H1 (cell line): Measurements from ENCODE around the gene ITLN1. TPM values are rescaled to one million over a fixed set of nuclear protein-coding genes. Genes with fewer than 3 reads are reported as not detected.
"Not testable (repeated sequence)": the region's sequence is repeated elsewhere in the genome, so short reads cannot be mapped to it uniquely, and the experiment has no call there.

Experiments
- CTCF ChIA-PET: fragments of 300-600 bp; sonication (Branson Sonifier 250); formaldehyde crosslinking; loops from one replicate; lab custom pipeline; 2021; ENCODE audit not compliant: partially characterized antibody; lab: Charles Lee
- POLR2A ChIA-PET: fragments of 300-600 bp; sonication (Branson Sonifier 250); formaldehyde crosslinking; loops from one replicate; lab custom pipeline; 2021; ENCODE audit warnings: inconsistent platforms; ENCODE audit not compliant: partially characterized antibody; lab: Charles Lee
- DNase-seq, 2 experiments: peaks; one replicate each; pipeline versions ENCODE4 v3.0.0 to v3.0.0-alpha.2; 2010 to 2022; ENCODE audit warnings: low spot score in 2 of 2, low read depth in 1 of 2, mixed read lengths in 1 of 2
- FAIRE-seq: peaks from 2 replicates; lab custom pipeline; 2011; peaks lifted over from hg19 to GRCh38; lab: Jason Lieb, UNC
- H2AFZ ChIP-seq: 2 replicates; pipeline ENCODE4 v1.8.1; 2012; ENCODE audit warnings: low read length, inconsistent platforms
- H2AK5ac ChIP-seq: 2 replicates; pipeline ENCODE4 v1.6.1; 2013; ENCODE audit warnings: low read depth, low read length
- H2BK120ac ChIP-seq: replicated peaks from 2 replicates; pipeline ENCODE3; 2013; ENCODE audit warnings: low read depth, low read length, inconsistent platforms
- H2BK12ac ChIP-seq: 2 replicates; pipeline ENCODE4 v1.6.1; 2013; ENCODE audit warnings: low read depth, low read length
- H2BK15ac ChIP-seq: 2 replicates; pipeline ENCODE4 v1.6.1; 2013; ENCODE audit warnings: low read length
- H2BK20ac ChIP-seq: 2 replicates; pipeline ENCODE4 v1.6.1; 2013; ENCODE audit warnings: low read length
- H2BK5ac ChIP-seq: 2 replicates; pipeline ENCODE4 v1.6.1; 2013; ENCODE audit warnings: low read depth, low read length
- H3K14ac ChIP-seq: 2 replicates; pipeline ENCODE4 v1.6.1; 2013; ENCODE audit warnings: inconsistent platforms; ENCODE audit not compliant: insufficient read length
- H3K18ac ChIP-seq: 2 replicates; pipeline ENCODE4 v1.6.1; 2013; ENCODE audit warnings: low read length; ENCODE audit errors: extremely low read depth
- H3K23ac ChIP-seq: 2 replicates; pipeline ENCODE4 v1.6.1; 2013; ENCODE audit warnings: inconsistent platforms; ENCODE audit not compliant: insufficient read length
- H3K23me2 ChIP-seq: 2 replicates; pipeline ENCODE4 v1.6.1; 2013; ENCODE audit warnings: low read depth, low read length
- H3K27ac ChIP-seq: 2 replicates; pipeline ENCODE4 v1.6.1; 2011; ENCODE audit warnings: low read depth, low read length, inconsistent platforms
- H3K27me3 ChIP-seq, 4 experiments: replicated peaks in 1 of 4; 1 replicate in 1 of 4; 2 replicates in 3 of 4; pipeline versions ENCODE4 v1.6.1 to v1.8.1; 2011 to 2013; ENCODE audit warnings: low read length in 3 of 4, mild to moderate bottlenecking in 3 of 4, inconsistent platforms in 2 of 4, mixed read lengths in 2 of 4, moderate library complexity in 1 of 4; ENCODE audit not compliant: control insufficient read depth in 3 of 4, insufficient read depth in 3 of 4; ENCODE audit errors: extremely low read depth in 1 of 4
- H3K36me3 ChIP-seq, 4 experiments: 2 replicates each; pipeline versions ENCODE4 v1.6.1 to v1.8.1; 2011 to 2013; ENCODE audit warnings: mild to moderate bottlenecking in 4 of 4, low read length in 3 of 4, moderate library complexity in 2 of 4, control low read depth in 1 of 4, inconsistent platforms in 1 of 4; ENCODE audit not compliant: insufficient read depth in 4 of 4, control insufficient read depth in 2 of 4
- H3K4ac ChIP-seq: replicated peaks from 2 replicates; pipeline ENCODE3; 2013; ENCODE audit warnings: low read length, low read depth, mixed read lengths, inconsistent platforms; ENCODE audit not compliant: insufficient read length
- H3K4me1 ChIP-seq, 4 experiments: replicated peaks in 1 of 4; 1 replicate in 1 of 4; 2 replicates in 3 of 4; pipeline versions ENCODE4 v1.6.1 to v1.8.1; 2011 to 2013; ENCODE audit warnings: low read length in 3 of 4, inconsistent platforms in 2 of 4, mixed read lengths in 1 of 4; ENCODE audit not compliant: insufficient read depth in 4 of 4, control insufficient read depth in 3 of 4
- H3K4me2 ChIP-seq, 2 experiments: 2 replicates each; pipeline versions ENCODE4 v1.6.1 to v1.8.1; 2011 to 2013; ENCODE audit warnings: low read depth in 2 of 2, low read length in 2 of 2, control low read depth in 1 of 2, inconsistent platforms in 1 of 2, mild to moderate bottlenecking in 1 of 2; ENCODE audit not compliant: insufficient read depth in 1 of 2
- H3K4me3 ChIP-seq, 4 experiments: fragments of 200-600, 300-600 bp in 1 of 4; sonication (generic), shearing (Covaris generic), sonication (Bioruptor Twin) in 1 of 4; 2 replicates each; pipeline versions ENCODE4 v1.5.1 to v1.8.1; 2011 to 2016; ENCODE audit warnings: low read length in 4 of 4, low read depth in 3 of 4, control low read depth in 2 of 4, inconsistent platforms in 2 of 4, mild to moderate bottlenecking in 2 of 4, mixed read lengths in 1 of 4, moderate library complexity in 1 of 4; ENCODE audit not compliant: insufficient read depth in 2 of 4; ENCODE audit errors: extremely low read depth in 1 of 4
- H3K56ac ChIP-seq: replicated peaks from 2 replicates; pipeline ENCODE3; 2013; ENCODE audit warnings: low read depth, mild to moderate bottlenecking, mixed read lengths, low read length, inconsistent platforms; ENCODE audit not compliant: insufficient read length
- H3K79me1 ChIP-seq: 2 replicates; pipeline ENCODE4 v1.6.1; 2013; ENCODE audit warnings: low read depth, low read length, control low read depth
- H3K79me2 ChIP-seq, 2 experiments: 2 replicates each; pipeline versions ENCODE4 v1.6.1 to v1.8.1; 2012 to 2013; ENCODE audit warnings: low read length in 2 of 2, mild to moderate bottlenecking in 2 of 2, inconsistent platforms in 1 of 2; ENCODE audit not compliant: insufficient read depth in 2 of 2, control insufficient read depth in 1 of 2
- H3K9ac ChIP-seq, 4 experiments: replicated peaks in 1 of 4; 1 replicate in 1 of 4; 2 replicates in 3 of 4; pipeline versions ENCODE4 v1.6.1 to v1.8.1; 2011 to 2013; ENCODE audit warnings: low read depth in 3 of 4, low read length in 3 of 4, control low read depth in 2 of 4, mild to moderate bottlenecking in 2 of 4, moderate library complexity in 2 of 4, inconsistent platforms in 1 of 4; ENCODE audit errors: extremely low read depth in 1 of 4
- H3K9me3 ChIP-seq, 2 experiments: 2 replicates each; pipeline versions ENCODE4 v1.6.1 to v1.8.1; 2012 to 2013; ENCODE audit warnings: mild to moderate bottlenecking in 2 of 2, moderate library complexity in 2 of 2, control low read depth in 1 of 2, inconsistent platforms in 1 of 2, low read depth in 1 of 2, low read length in 1 of 2, mixed read lengths in 1 of 2; ENCODE audit not compliant: insufficient read depth in 2 of 2
- H4K20me1 ChIP-seq, 2 experiments: replicated peaks in 1 of 2; 2 replicates each; pipeline versions ENCODE3 to v1.8.1; 2011 to 2013; ENCODE audit warnings: inconsistent platforms in 2 of 2, low read length in 2 of 2, mild to moderate bottlenecking in 1 of 2; ENCODE audit not compliant: insufficient read depth in 2 of 2, control insufficient read depth in 1 of 2
- H4K5ac ChIP-seq: 2 replicates; pipeline ENCODE4 v1.6.1; 2013; ENCODE audit warnings: low read length, low read depth, mixed read lengths, inconsistent platforms; ENCODE audit not compliant: insufficient read length
- H4K8ac ChIP-seq: 2 replicates; pipeline ENCODE4 v1.8.0; 2013; ENCODE audit warnings: mild to moderate bottlenecking, moderate library complexity, low read length, inconsistent platforms; ENCODE audit not compliant: insufficient read depth; ENCODE audit errors: extremely low read depth
- H4K91ac ChIP-seq: replicated peaks from 2 replicates; pipeline ENCODE3; 2013; ENCODE audit warnings: low read length, mixed read lengths, inconsistent platforms; ENCODE audit not compliant: insufficient read length
- CEBPB ChIP-seq: IDR thresholded peaks from 2 replicates; pipeline ENCODE4 v1.6.1; 2012; ENCODE audit warnings: low read depth, low read length
- HDAC6 ChIP-seq: IDR thresholded peaks from one replicate; pipeline ENCODE4 v1.7.1; 2012; ENCODE audit warnings: low read depth, mild to moderate bottlenecking, inconsistent platforms, low read length, moderate library complexity
- JUN ChIP-seq: IDR thresholded peaks from 2 replicates; pipeline ENCODE4 v1.6.1; 2011; ENCODE audit warnings: low read depth, mild to moderate bottlenecking, improper control_type of control experiment, low read length
- JUND ChIP-seq: IDR thresholded peaks from 2 replicates; pipeline ENCODE4 v1.6.1; 2011; ENCODE audit warnings: mild to moderate bottlenecking, improper control_type of control experiment, low read length
- RBBP5 ChIP-seq: IDR thresholded peaks from 2 replicates; pipeline ENCODE4 v1.7.1; 2012; ENCODE audit warnings: low read depth, mild to moderate bottlenecking, inconsistent platforms, low read length, moderate library complexity, borderline replicate concordance
- SAP30 ChIP-seq: fragments of 300-600 bp; sonication (generic); IDR thresholded peaks from 2 replicates; pipeline ENCODE4 v1.7.1; 2012; ENCODE audit warnings: low read length, moderate library complexity, mild to moderate bottlenecking, inconsistent platforms; ENCODE audit not compliant: insufficient read depth, insufficient replicate concordance
- WGBS, 2 experiments: shearing (Covaris generic) in 1 of 2; methylation state at CpG; one replicate each; pipeline versions ENCODE4 v1.1.6 to v1.1.7; 2013 to 2015; ENCODE audit warnings: low lambda C conversion rate in 2 of 2, mixed read lengths in 2 of 2, inconsistent platforms in 1 of 2, low coverage in 1 of 2, missing lambda C conversion rate in 1 of 2; ENCODE audit not compliant: insufficient replicate concordance in 2 of 2, insufficient coverage in 1 of 2, insufficient read length in 1 of 2; ENCODE audit errors: extremely low coverage in 1 of 2, missing lambda C conversion rate in 1 of 2; 5-methylcytosine and 5-hydroxymethylcytosine counted together
- polyA plus RNA-seq, 7 experiments: library from polyadenylated mRNA; depleted of rRNA in 3 of 7; stranded (reverse) in 5 of 7; unstranded in 2 of 7; fragments of >200 nt in 5 of 7; fragments of 200-250 nt in 2 of 7; gene quantifications; 1 replicate in 5 of 7; 2 replicates in 1 of 7; 4 replicates in 1 of 7; pipeline versions ENCODE4 v1.2.1 to v1.2.3, GENCODE V29; 2011 to 2013; ENCODE audit warnings: missing spikeins in 2 of 7, mixed read lengths in 2 of 7
- total RNA-seq: library from RNA; stranded (reverse); fragmentation: NEBNext Ultra II Directional; extraction: Animal tissue kit (Norgen Biotek cat#: 25700); gene quantifications from 2 replicates; pipeline ENCODE4 v1.2.1, GENCODE V29; 2021

Gene ITLN1
- total and polyA plus RNA-seq, 2 of the 8 experiments (the other 6 are each of a cell fraction or from before 2014, with no cell fraction given), result not detected

GRCh38 chr1:160882582-160882981 is 2.4 kb downstream of the ITLN1 start (continued):
- TF ChIP-seq JUN (no peak), HDAC6 (no peak), SAP30 (no peak), RBBP5 (no peak), CEBPB (no peak), JUND (no peak)

GRCh38 chr1:160881264-160881663 is 3.7 kb downstream of the ITLN1 start:
- CTCF ChIA-PET, result interaction anchor here (0.6 to 5.7 kb wide), 3 partner anchors 46 to 109 kb away, joined by 3 to 33 read pairs (median 8); no protein-coding TSS in a partner anchor
- H2BK12ac ChIP-seq, H3K18ac ChIP-seq, FAIRE-seq, H3K23ac ChIP-seq, DNase-seq, H3K9me3 ChIP-seq, H2AK5ac ChIP-seq, H3K4me1 ChIP-seq, H3K4ac ChIP-seq, H2BK20ac ChIP-seq, H3K27me3 ChIP-seq, H2AFZ ChIP-seq, H3K14ac ChIP-seq, H3K79me1 ChIP-seq, H2BK120ac ChIP-seq, POLR2A ChIA-PET, H4K8ac ChIP-seq, H3K4me3 ChIP-seq, H4K5ac ChIP-seq, H4K91ac ChIP-seq, H2BK15ac ChIP-seq, H4K20me1 ChIP-seq, H3K9ac ChIP-seq, H3K4me2 ChIP-seq, H3K36me3 ChIP-seq, H3K79me2 ChIP-seq, H2BK5ac ChIP-seq, H3K56ac ChIP-seq, H3K23me2 ChIP-seq, H3K27ac ChIP-seq: not testable (repeated sequence)
- 90% methylated on average over 7 of the region's 7 CpGs; no CpG with 5 or more reads in 1 of the 2 experiments for WGBS, 2 experiments
